Adrenal gland (tissue), 12 donors: ENCODE measurements around the gene CACNA1H. TPM values are rescaled to one million over a fixed set of nuclear protein-coding genes. Genes with fewer than 3 reads are reported as not detected.

Experiments
- DNase-seq, 7 donors: peaks; one replicate each; pipeline ENCODE4 v3.0.0-alpha.2; 2019 to 2020
- H3K27ac ChIP-seq, 5 donors: fragments of 200-600 bp; sonication (generic) in 4 of 5; 1 replicate in 3 of 5; 2 replicates in 2 of 5; pipeline versions ENCODE4 v1.5.1 to v1.8.0; 2016 to 2020; ENCODE audit warnings: mild to moderate bottlenecking in 1 of 5
- H3K27me3 ChIP-seq: fragments of 200-600 bp; 2 replicates; pipeline ENCODE4 v1.8.0; 2021
- H3K36me3 ChIP-seq, 2 donors: fragments of 200-600 bp; replicated peaks in 1 of 2; 1 replicate in 1 of 2; 2 replicates in 1 of 2; pipeline versions ENCODE4 v1.5.1 to v1.8.0; 2018 to 2022
- H3K4me1 ChIP-seq, 2 donors: fragments of 200-600 bp; replicated peaks in 1 of 2; 1 replicate in 1 of 2; 2 replicates in 1 of 2; pipeline versions ENCODE4 v1.5.1 to v1.8.0; 2018 to 2021
- H3K4me3 ChIP-seq, 4 donors: fragments of 200-600 bp; sonication (generic) in 3 of 4; one replicate each; pipeline ENCODE4 v1.5.1; 2016 to 2018
- H3K9me3 ChIP-seq, 3 donors: fragments of 200-600 bp; sonication (generic) in 1 of 3; replicated peaks in 1 of 3; 1 replicate in 2 of 3; 2 replicates in 1 of 3; pipeline versions ENCODE4 v1.5.1 to v1.8.0; 2016 to 2021
- CTCF ChIP-seq, 6 experiments: fragments of 450-650 bp in 4 of 6; fragments of 200-600 bp in 2 of 6; sonication (generic) in 1 of 6; IDR thresholded peaks; 1 replicate in 5 of 6; 2 replicates in 1 of 6; pipeline versions ENCODE4 v1.5.1 to v1.8.0; 2016 to 2021; ENCODE audit warnings: antibody characterized with exemption in 6 of 6, mild to moderate bottlenecking in 2 of 6, moderate library complexity in 1 of 6
- POLR2A ChIP-seq, 2 donors: fragments of 450-650 bp; IDR thresholded peaks; one replicate each; pipeline ENCODE4 v1.6.1; 2017; ENCODE audit warnings: antibody characterized with exemption in 2 of 2, mild to moderate bottlenecking in 2 of 2, moderate library complexity in 1 of 2
- WGBS, 4 donors: extraction: QIAGEN DNeasy Blood & Tissue Kit in 2 of 4; methylation state at CpG; one replicate each; pipeline versions ENCODE4 v1.1.5 to v1.1.7; 2013 to 2017; 5-methylcytosine and 5-hydroxymethylcytosine counted together
- intact Hi-C, 2 donors: fragments of 100-400 bp; cut with DNase I; formaldehyde crosslinking; loops; one replicate each; pipeline versions ENCODE4 v1.14.1 to v1.15.0; 2022 to 2023
- polyA plus RNA-seq, 3 donors: library from polyadenylated mRNA; stranded (reverse); fragments of 200-250 nt in 2 of 3; fragments of 350-450 nt in 1 of 3; fragmentation: Illumina TruSeq in 1 of 3; extraction: RNeasy Lipid Tissue Mini Kit (QIAGEN cat#74804) in 1 of 3; gene quantifications; one replicate each; pipeline ENCODE4 v1.2.3, GENCODE V29; 2013 to 2014
- total RNA-seq, 9 donors: library from RNA; depleted of rRNA in 4 of 9; stranded (reverse); fragments of >200 nt in 4 of 9; fragments of 120-200 nt in 1 of 9; fragmentation: NEBNext Ultra II Directional in 1 of 9; extraction: Animal tissue kit (Norgen Biotek cat#: 25700) in 1 of 9; gene quantifications; one replicate each; pipeline versions ENCODE4 v1.1.0 to v1.2.4, GENCODE V29; 2013 to 2023
- donor health status: healthy with polysubstance abuse.
- donor health status: Bipolar disorder and iron deficiency.
- donor health status: DM: yes; HTN: yes; CAD: no.
- donor health status: DM: no; HTN: no; CAD: no.
- donor health status: DM: no; HTN: no; CAD: no.
- donor health status: DM: yes; HTN: yes; CAD: no.

CACNA1H gene
- total and polyA plus RNA-seq, 12 donors: 14.0 to 121 (median 34.9) TPM

GRCh38 chr16:1147027-1147426 lies 5.9 kb upstream of the CACNA1H start:
- TF ChIP-seq CTCF (IDR thresholded peaks at IDR 0.05) (no peak), POLR2A (IDR thresholded peaks at IDR 0.05) (no peak)
- no peak for DNase-seq
- 89 to 95% (median 93%) methylated on average over 4 to 5 of the region's 5 CpGs for WGBS, 4 donors
- H3K27ac ChIP-seq: no peak overlapping the region
- no peak overlapping the region for H3K4me3 ChIP-seq
- no peaks in the 10 kb centered on the region for H3K4me1 ChIP-seq
- no peaks in the 10 kb centered on the region for H3K27me3 ChIP-seq
- no peaks in the 10 kb centered on the region for H3K9me3 ChIP-seq
- H3K36me3 ChIP-seq: no peaks in the 10 kb centered on the region
- intact Hi-C loops: no loop called here

GRCh38 chr16:1149101-1149636 lies 3.7 kb upstream of the CACNA1H start:
- H3K9me3 ChIP-seq: no peaks in the 10 kb centered on the region
- no peak overlapping the region for H3K27ac ChIP-seq
- intact Hi-C loops: no loop called here
- no peaks in the 10 kb centered on the region for H3K27me3 ChIP-seq
- peaks cover 4 to 5% of the 10 kb centered on the region in 2 donors for H3K4me1 ChIP-seq
- DNase-seq: no peak
- 85 to 87% (median 86%) methylated on average over 7 to 22 of the region's 22 CpGs for WGBS, 4 donors
- H3K4me3 ChIP-seq: no peak overlapping the region
- no peak for TF ChIP-seq POLR2A (IDR thresholded peaks at IDR 0.05)
- TF ChIP-seq CTCF (IDR thresholded peaks at IDR 0.05): no peak
- H3K36me3 ChIP-seq: no peaks in the 10 kb centered on the region

- H3K4me3 ChIP-seq: no peak overlapping the region
- TF ChIP-seq POLR2A (IDR thresholded peaks at IDR 0.05): no peak
- no peak for TF ChIP-seq CTCF (IDR thresholded peaks at IDR 0.05)
- DNase-seq: peak in 2 of 7 donors; percentile 24 to 52
- H3K9me3 ChIP-seq: no peaks in the 10 kb centered on the region
- intact Hi-C loops: no loop called here
- H3K4me1 ChIP-seq: peaks cover 9 to 13% of the 10 kb centered on the region in 2 donors
- peak overlapping the region in 2 of 5 donors; percentile 32 to 59 for H3K27ac ChIP-seq
- 46 to 60% (median 51%) methylated on average over 14 to 21 of the region's 21 CpGs for WGBS, 4 donors
- no peaks in the 10 kb centered on the region for H3K27me3 ChIP-seq
- no peaks in the 10 kb centered on the region for H3K36me3 ChIP-seq
Measured at GRCh38 chr16:1150511-1150982, 2.4 kb upstream of the CACNA1H start.

GRCh38 chr16:1151424-1152122 lies 1.3 kb upstream of the CACNA1H start:
- H3K4me1 ChIP-seq: peaks cover 9 to 14% of the 10 kb centered on the region in 2 donors
- no peak for DNase-seq
- WGBS, 4 donors: 73 to 82% (median 79%) methylated on average over 8 to 18 of the region's 18 CpGs
- H3K4me3 ChIP-seq: no peak overlapping the region
- no peaks in the 10 kb centered on the region for H3K9me3 ChIP-seq
- intact Hi-C loops: no loop called here
- no peak overlapping the region for H3K27ac ChIP-seq
- no peaks in the 10 kb centered on the region for H3K36me3 ChIP-seq
- TF ChIP-seq CTCF (IDR thresholded peaks at IDR 0.05) (no peak), POLR2A (IDR thresholded peaks at IDR 0.05) (no peak)
- no peaks in the 10 kb centered on the region for H3K27me3 ChIP-seq
